Fibroblast of villous mesenchyme (primary cell): ENCODE results near the gene ART1. TPM values are rescaled to one million over a fixed set of nuclear protein-coding genes. Genes with fewer than 3 reads are reported as not detected.

Experiments
- DNase-seq: peaks from one replicate; pipeline ENCODE4 v3.0.0-alpha.2; 2010; ENCODE audit warnings: low read depth
- H3K4me3 ChIP-seq: 2 replicates; pipeline ENCODE4 v1.5.1; 2011; ENCODE audit warnings: low read depth, mild to moderate bottlenecking, low read length
- total RNA-seq: library from RNA; depleted of rRNA; stranded (reverse); fragments of >200 nt; gene quantifications from 2 replicates; pipeline ENCODE4 v1.2.3, GENCODE V29; 2012
- TF ChIP-seq, protein P1 (sequence below): IDR thresholded peaks from 2 replicates; pipeline ENCODE4 v1.5.1; 2012; ENCODE audit warnings: low read depth, mild to moderate bottlenecking, low read length; ENCODE audit not compliant: insufficient read depth

ART1 gene
- total RNA-seq, 1 donor: not detected

DNA sequence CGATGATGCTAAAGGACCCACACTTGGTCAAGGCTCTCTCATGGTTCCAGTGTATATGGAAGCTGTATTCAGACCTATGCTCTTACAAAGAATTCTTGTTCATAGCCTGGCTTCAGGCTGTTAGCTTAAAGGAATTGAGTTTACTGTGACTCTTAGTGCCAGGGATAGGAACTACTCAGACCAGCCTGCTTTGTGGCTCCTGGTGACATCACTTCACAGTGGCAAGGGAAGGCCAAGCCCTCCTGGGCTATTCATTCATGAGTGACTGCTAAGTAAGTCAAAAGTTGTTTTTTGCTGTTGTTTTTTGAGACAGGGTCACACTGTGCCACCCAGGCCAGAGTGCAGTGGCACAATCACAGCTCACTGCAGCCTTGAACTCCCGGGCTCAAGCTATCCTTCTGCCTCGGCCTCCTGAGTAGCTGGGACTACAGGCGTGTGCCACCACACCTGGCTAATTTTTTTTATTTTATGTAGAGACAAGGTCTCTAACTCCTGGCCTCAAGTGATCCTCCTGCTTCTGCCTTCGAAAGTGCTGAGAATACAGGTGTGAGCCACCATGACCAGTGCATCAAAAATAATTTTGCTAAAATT is 12.8 kb upstream of the ART1 start:
- TF ChIP-seq, protein P1, sequence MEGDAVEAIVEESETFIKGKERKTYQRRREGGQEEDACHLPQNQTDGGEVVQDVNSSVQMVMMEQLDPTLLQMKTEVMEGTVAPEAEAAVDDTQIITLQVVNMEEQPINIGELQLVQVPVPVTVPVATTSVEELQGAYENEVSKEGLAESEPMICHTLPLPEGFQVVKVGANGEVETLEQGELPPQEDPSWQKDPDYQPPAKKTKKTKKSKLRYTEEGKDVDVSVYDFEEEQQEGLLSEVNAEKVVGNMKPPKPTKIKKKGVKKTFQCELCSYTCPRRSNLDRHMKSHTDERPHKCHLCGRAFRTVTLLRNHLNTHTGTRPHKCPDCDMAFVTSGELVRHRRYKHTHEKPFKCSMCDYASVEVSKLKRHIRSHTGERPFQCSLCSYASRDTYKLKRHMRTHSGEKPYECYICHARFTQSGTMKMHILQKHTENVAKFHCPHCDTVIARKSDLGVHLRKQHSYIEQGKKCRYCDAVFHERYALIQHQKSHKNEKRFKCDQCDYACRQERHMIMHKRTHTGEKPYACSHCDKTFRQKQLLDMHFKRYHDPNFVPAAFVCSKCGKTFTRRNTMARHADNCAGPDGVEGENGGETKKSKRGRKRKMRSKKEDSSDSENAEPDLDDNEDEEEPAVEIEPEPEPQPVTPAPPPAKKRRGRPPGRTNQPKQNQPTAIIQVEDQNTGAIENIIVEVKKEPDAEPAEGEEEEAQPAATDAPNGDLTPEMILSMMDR: no peak
- no peak overlapping the region for H3K4me3 ChIP-seq
- no peak for DNase-seq

DNA sequence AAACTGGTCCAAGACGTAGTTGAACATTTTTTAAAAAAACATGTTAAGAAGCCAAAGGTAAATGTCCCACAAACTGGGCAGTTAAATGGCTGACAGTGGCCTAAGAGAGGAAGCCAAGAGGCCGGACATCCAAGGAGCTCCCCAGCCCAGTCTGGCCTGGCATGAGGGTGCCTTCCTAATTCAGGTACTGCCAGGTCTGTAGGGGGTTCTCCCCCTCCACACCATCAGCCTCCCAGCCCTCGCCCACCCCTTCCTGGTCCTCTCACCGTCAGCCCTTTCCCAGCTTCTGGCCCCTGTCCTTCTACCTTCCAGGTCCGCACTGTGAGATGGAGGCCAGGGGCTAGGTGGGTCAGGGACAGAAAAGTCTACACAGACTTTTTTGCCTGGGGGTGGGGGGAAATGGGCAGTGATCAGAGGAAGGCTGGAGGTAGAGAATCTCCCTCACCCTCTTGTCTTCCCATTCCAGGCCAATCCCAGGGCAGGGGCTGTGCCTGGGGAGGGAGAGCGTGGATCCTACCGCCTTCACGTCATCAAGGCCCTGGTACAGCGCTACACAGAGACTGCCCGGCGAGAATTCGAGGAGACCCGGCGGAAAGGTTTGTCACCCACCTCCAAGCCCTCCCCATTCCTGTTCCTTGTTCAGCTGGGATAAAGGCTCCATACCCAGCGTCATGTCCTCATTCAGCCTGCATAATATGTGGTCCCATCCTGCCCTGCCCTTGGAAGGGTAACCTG is 9.1 kb upstream of the ART1 start:
- H3K4me3 ChIP-seq: no peak overlapping the region
- no peak for DNase-seq
- TF ChIP-seq, protein P1: no peak

DNA sequence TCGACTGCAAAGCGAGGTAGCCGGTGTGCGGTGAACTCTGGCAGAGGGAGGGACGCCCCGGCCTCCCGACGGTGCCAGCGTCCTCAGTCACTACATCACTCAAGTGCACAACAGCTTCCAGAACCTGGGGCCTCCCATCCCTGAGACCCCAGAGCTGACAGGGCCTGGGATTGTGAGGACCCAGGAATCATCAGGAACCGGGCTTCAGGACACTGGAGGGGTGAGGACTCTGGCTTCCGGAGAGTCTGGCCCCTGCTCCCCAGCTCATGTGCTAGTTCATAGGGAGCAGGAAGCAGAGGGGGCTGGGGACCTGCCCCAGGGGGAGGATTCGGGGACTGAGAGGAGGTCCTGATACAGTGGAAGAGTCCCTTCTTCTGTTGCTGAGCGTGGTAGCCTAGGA is 7.7 kb upstream of the ART1 start:
- H3K4me3 ChIP-seq: no peak overlapping the region
- no peak for DNase-seq
- TF ChIP-seq, protein P1: no peak

DNA sequence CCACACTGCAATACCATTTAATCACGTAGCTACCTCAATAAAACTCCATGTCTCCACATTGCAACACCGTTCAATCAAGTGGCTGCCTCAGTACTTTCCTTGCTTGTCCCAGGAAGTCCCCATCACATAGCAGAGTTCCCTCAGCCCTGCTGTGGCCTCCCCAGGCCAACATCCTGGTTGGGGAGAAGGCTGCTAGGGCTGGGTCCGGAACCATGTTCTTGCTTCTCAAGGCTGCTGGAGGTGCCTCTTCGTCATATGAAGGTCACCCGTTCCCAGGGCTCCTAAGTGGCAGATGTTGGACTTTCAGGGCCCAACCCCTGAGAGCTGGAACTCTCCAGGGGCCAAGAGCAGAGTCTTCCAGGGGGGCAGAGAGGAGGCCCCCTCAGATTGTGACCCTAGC is 6.4 kb upstream of the ART1 start:
- TF ChIP-seq, protein P1: no peak
- no peak overlapping the region for H3K4me3 ChIP-seq
- DNase-seq: no peak

DNA sequence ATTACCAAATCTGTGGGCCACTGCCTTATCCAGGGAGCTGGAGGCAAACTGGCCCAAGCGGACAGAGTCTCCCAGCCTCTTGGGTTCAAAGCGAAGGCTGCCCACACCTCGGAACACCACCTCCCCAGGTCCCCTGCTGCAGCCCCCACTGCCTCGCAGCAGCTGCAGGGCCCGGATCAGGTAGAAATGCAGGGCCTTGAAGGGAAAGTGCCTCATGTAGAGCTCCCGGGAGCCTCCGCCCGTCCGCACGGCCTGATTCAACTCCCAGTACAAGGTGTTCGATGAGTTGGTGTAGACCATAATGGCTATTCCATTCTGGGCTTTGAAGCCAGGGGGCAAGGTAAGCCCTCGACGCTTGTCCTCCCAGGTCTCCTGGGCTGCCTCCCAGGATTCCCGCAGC is 5.1 kb upstream of the ART1 start:
- no peak for DNase-seq
- no peak overlapping the region for H3K4me3 ChIP-seq
- TF ChIP-seq, protein P1: no peak

DNA sequence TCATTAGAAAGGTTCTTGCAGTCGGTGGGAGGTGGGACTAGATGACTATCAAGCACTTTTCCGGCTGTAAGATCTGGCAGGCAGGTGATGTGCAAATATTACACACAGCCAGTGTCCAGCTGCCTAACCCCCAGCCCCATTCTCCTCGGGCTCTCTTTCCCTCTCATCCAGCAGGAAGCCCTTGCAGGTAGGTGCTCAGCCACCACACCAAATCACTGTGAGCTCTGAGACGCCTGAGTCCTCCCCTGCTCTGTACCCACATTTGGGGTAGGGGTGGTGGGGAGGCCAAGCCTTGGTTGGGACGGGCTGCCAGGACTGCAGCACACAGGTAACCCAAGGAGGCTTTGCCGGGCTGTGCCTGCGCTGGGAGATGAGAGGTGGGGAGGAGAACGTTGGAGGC is 3.7 kb upstream of the ART1 start:
- H3K4me3 ChIP-seq: no peak overlapping the region
- TF ChIP-seq, protein P1: no peak
- no peak for DNase-seq
